Fibroblast of upper back skin (primary cell): ENCODE results near the gene SS18L1.
"Not testable (repeated sequence)": the region's sequence is repeated elsewhere in the genome, so short reads cannot be mapped to it uniquely, and the experiment has no call there.

ENCODE experiments used
- DNase-seq: peaks from one replicate; pipeline ENCODE4 v3.0.0-alpha.2; 2013

The SS18L1 gene

GRCh38 chr20:62138204-62138543 is 5.4 kb upstream of the SS18L1 start:
- no peak for DNase-seq

DNA sequence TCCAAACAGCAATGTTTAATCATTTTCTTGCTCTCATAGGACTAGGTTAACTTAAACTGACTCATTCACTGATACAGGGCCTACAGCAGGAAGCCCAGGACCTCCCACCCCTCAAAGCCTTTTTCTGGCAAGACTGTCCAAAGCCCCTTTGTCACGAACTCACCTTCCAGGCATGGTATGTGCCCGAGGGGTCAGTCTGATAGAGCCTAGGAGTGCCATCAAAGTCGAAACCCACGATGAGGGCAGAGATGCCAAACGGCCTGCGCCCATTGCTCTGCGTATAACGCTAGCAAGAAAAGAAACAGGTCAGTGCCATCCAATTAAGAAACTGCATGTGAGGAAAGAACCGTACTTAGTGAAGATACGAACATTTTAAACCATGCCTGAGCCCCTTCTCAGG is 4.7 kb upstream of the SS18L1 start:
- no peak for DNase-seq

DNA sequence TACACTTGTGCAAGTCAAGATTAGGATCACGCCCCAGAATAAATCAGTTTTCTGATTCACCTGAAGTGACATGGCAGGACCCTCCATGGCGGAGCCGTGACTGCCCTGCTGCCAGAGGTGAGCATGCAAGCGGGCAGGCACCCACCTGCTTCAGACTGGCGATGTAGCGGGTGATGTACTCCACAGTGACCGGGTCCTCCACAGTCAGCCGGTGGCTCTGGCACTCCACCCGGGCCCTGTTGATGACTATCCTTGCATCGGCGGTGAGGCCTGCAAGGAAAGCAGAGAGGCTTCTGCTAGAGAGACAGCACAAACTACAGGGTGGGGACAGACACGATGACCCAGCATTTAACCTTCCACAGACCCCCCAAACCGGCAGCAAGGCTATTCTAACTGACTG is 3.9 kb upstream of the SS18L1 start:
- no peak for DNase-seq

GRCh38 chr20:62141043-62141396 is 2.5 kb upstream of the SS18L1 start:
- DNase-seq = no peak

DNA sequence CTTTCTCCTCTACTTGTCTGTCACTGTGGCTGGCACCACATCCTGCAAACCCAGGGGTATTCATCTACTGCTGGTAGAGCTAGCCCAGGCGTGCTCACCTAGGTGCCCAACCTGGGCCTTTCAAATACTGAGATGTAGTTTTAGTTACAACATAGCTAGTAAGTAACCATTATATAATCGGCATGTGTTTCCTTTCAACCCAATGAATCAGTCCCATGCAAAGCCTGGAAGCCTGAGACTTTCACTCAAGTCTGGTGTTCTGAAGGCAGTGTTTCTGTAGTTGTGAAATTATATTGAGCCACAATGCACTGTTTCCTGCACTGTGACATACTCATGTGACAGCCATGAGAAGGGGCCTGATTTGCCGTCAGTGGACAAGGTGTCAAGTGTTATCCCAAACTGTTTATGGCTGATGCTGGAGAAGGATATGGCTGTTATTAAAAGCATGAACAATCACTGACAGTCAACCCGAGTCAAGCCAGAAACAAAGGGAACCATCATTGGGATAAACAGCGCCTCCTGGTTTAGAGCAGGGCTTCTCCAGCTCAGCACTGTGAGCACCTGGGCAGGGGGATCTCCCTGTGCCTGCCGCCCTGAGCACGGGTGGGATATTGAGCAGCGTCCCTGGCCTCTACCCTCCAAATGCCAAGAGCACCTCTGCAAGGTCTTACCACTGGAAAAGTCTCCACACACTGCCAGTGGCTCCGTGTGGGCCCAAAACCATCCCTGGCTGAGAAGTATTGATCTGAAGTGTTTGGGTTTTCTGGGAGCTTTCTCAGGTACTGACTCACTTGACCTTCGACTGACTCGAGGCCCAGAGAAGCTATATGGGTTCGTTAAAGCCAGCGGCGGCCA is 1.9 kb upstream of the SS18L1 start:
- DNase-seq = no peak

GRCh38 chr20:62142252-62143080 is 1.1 kb upstream of the SS18L1 start:
- DNase-seq = no peak

- peak; percentile 45 for DNase-seq
Measured at GRCh38 chr20:62143957-62144825, 622 bp downstream of the SS18L1 start.

DNA sequence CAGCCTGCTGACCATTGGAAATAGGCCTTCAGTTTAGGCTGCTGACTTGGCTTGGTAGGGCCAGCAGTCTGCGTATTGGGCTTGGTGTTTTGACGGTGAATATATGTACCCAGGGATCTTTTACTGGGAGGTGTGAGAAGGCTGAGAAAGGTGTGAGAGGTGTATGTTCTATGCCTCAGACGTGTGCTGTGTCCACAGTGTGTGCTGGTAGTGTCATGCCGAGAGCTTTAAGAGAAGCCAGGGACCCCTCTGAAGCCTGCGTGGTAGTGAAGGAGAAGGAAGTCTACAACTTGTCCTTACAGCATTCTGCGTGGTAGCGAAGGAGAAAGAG is 2.1 kb downstream of the SS18L1 start:
- DNase-seq = no peak

GRCh38 chr20:62146019-62146755 is 2.6 kb downstream of the SS18L1 start:
- no peak for DNase-seq

DNA sequence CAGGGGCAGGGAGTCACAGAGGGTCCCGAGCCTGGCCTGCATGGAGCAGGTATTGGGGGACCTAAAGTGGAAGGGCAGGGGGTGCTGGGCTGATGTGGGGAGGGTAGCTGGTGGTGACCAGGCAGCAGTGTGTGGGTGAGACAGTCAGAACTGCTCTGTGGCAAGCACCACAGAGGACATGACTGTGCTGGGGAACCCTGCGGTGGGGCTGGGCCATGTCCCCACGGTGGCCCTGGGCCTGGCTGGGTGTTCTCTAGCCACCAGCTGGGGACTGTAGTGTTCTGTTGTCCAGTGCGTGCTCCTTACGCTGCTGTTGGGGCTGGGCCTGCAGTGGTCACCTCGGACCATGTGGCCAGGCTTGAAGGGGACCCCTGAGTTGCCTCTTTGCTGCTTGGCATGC is 3.6 kb downstream of the SS18L1 start:
- no peak for DNase-seq

GRCh38 chr20:62147528-62147927 is 4.0 kb downstream of the SS18L1 start:
- DNase-seq = no peak

DNA sequence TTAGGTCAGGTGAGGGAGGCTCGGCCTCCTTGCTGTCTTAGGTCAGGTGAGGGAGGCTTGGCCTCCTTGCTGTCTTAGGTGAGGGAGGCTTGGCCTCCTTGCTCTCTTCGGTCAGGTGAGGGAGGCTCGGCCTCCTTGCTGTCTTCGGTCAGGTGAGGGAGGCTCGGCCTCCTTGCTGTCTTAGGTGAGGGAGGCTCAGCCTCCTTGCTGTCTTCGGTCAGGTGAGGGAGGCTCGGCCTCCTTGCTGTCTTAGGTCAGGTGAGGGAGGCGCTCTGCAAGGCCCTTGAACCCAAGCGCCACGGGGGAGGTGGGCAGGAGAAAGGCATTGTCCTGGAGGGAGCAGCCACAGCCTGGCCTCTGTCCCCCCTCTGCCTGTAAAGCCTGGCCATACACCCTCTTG is 4.8 kb downstream of the SS18L1 start:
- DNase-seq = not testable (repeated sequence)

DNA sequence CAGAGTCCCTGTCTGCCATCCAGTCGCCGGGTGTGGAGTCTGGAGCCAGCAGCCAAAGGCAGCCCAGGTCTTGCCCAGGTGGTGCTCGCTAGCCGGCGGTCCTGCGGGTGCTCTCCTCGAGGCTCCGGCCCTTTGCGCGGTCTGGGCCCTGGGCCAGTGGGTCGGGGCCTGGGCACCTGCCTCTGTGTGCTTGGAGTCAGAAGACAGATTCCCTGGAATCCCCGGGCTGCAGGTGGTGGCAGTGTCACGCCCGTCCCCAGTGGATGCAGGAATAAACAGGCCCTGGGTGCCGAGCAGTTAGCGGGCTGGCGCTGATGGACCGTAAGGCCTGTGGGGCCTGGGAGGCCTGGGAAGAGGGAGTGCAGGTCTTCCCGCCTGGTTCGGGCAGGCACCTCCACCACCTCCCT is 5.3 kb downstream of the SS18L1 start:
- no peak for DNase-seq

- peak; percentile 48 for DNase-seq
Measured at GRCh38 chr20:62149532-62150309, 6.2 kb downstream of the SS18L1 start.

DNA sequence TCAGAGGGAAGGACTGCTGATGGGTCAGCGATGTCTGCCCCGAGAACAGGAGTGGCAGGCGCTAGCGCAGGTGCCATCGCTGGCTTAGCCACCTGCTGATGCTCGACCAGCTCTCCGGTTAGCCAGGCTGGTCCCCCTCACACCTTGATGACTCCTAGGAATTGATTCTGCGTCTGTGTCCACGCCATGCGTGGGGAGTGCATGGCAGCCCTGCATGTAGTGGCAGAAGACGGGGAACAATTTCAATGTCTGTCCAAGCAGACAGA is 6.7 kb downstream of the SS18L1 start:
- DNase-seq = no peak

GRCh38 chr20:62151225-62151624 is 7.7 kb downstream of the SS18L1 start:
- no peak for DNase-seq

DNA sequence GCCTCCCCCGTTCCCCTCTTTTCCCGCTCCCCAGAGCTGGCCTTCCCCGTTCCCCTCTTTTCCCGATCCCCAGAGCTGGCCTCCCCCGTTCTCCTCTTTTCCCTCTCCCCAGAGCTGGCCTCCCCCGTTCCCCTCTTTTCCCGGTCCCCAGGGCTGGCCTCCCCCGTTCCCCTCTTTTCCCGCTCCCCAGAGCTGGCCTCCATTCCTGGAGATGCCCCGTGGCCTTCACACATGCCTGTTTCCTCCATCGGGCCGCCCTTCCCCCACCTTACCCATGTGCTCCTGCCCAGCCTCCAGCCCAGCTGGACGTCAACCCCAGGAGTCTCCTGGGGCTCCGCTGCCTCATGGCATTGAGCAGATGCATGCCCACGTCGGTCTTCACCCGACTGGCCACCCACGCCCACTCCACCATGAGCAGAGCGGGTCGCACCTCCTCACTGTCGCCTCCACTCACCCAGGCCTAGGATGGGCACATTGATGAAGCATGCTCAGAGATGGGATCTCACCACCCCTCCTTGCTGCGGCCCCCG is 8.3 kb downstream of the SS18L1 start:
- DNase-seq = no peak

DNA sequence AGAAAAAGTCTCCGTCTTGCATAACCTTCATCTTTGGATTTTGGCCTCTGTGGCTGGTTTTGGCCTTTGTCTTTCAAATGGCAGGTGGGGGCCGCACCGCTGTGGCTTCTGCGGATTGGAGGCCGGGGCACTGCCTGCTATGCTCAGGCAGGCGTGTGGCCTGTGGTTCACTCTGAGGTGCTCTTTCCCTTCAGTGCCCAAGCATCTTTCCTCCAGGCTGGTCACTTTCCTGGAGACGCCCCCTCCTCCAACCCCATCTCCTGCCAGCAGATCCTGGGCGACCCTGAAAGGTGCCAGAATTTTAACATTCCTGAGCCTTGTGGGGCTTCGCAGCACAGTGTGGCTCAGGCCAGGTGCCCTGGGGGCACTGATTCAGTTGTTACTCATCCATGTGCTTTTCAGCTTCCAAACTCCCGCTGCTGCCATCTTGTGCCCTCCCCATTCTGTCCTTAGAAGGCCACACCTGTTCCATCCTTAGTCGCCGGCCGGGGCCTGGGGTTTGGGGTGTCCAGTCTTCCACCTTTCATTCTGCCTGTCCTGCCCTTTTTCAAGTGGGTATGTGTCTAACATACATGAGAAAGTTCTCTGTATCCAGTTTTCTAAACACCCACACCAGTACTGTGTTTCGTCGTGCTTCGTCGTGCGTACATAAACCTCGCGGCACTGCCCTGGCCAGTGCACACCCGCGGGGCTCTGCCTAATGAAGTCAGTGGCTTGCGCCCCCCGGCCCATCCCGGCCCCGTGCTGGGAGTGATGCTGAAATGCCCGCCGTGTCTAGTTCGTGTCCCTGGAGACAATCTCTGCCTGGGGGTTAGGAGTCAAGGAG is 12.1 kb downstream of the SS18L1 start:
- no peak for DNase-seq

DNA sequence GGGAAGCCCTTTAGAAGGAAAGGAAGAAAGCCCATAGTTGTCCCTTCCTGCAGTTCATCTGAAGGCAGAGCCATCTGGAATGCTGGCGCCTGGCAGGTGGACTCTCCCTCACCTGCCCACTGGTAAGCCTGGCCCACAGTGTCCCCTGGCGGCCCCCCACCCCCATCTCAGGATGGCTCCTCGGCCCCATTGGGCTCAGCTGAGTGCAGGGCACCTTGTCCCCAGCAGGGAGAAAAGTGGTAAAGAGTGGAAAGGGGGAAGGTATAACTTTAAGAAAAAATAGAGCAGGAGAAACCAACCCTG is 12.6 kb downstream of the SS18L1 start:
- DNase-seq = no peak

GRCh38 chr20:62156592-62157386 is 13.2 kb downstream of the SS18L1 start:
- DNase-seq = peak; percentile 41
